ENCODE measurements around the gene CD4.

CD4 gene

DNA sequence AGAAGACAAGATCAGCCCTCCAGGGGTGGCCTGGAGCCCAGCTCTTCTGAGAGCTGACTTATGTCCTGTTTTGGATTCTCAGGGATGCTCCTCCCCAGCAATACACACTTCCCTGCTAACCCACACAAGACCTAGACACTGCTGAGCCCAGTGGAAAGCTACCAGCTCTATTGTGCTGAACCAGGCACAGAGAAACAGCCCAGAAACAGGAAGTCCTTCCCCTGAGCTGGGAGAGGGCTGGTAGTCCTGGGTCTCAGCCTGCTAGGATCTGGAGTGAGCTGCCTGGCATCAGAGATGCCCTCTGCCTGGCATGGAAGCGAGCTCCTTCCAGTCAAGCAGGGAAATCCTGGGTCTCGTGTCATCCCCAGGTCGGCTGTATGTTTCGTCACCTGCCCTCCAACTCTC is 18.2 kb upstream of the CD4 start:
- H3K27ac ChIP-seq: peak overlapping the region; percentile 97; the same call in 1 of the 2 replicates
- TF ChIP-seq, protein P1, sequence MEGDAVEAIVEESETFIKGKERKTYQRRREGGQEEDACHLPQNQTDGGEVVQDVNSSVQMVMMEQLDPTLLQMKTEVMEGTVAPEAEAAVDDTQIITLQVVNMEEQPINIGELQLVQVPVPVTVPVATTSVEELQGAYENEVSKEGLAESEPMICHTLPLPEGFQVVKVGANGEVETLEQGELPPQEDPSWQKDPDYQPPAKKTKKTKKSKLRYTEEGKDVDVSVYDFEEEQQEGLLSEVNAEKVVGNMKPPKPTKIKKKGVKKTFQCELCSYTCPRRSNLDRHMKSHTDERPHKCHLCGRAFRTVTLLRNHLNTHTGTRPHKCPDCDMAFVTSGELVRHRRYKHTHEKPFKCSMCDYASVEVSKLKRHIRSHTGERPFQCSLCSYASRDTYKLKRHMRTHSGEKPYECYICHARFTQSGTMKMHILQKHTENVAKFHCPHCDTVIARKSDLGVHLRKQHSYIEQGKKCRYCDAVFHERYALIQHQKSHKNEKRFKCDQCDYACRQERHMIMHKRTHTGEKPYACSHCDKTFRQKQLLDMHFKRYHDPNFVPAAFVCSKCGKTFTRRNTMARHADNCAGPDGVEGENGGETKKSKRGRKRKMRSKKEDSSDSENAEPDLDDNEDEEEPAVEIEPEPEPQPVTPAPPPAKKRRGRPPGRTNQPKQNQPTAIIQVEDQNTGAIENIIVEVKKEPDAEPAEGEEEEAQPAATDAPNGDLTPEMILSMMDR (conservative IDR thresholded peaks at IDR 0.05): no peak

- TF ChIP-seq, protein P1 (conservative IDR thresholded peaks at IDR 0.05): no peak
These were observed 17.6 kb upstream of the CD4 start for GRCh38 chr12:6771509-6772330.

DNA sequence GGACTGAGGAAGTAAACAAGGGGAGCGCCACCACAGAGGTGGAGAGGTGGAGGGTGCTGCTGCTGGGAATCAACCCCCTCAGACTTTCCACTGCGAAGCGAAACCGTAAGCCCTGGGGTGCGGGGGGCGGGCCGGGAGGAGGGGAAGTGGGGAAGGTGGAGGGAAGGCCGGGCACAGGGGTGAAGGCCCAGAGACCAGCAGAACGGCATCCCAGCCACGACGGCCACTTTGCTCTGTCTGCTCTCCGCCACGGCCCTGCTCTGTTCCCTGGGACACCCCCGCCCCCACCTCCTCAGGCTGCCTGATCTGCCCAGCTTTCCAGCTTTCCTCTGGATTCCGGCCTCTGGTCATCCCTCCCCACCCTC is 17.0 kb upstream of the CD4 start, which contains the start of gene LAG3:
Gene LAG3, plus strand, starts transcription at position 190 of the 365 bp plus-strand sequence. CDS start 333 bp downstream, outside the sequence.
- TF ChIP-seq, protein P1 (conservative IDR thresholded peaks at IDR 0.05): no peak

More at GRCh38 chr12:6771509-6772330, 17.6 kb upstream of the CD4 start:
- H3K27ac ChIP-seq: 0 out of 2 replicates have a peak overlapping the region, but pooled peaks have one; percentile 97

DNA sequence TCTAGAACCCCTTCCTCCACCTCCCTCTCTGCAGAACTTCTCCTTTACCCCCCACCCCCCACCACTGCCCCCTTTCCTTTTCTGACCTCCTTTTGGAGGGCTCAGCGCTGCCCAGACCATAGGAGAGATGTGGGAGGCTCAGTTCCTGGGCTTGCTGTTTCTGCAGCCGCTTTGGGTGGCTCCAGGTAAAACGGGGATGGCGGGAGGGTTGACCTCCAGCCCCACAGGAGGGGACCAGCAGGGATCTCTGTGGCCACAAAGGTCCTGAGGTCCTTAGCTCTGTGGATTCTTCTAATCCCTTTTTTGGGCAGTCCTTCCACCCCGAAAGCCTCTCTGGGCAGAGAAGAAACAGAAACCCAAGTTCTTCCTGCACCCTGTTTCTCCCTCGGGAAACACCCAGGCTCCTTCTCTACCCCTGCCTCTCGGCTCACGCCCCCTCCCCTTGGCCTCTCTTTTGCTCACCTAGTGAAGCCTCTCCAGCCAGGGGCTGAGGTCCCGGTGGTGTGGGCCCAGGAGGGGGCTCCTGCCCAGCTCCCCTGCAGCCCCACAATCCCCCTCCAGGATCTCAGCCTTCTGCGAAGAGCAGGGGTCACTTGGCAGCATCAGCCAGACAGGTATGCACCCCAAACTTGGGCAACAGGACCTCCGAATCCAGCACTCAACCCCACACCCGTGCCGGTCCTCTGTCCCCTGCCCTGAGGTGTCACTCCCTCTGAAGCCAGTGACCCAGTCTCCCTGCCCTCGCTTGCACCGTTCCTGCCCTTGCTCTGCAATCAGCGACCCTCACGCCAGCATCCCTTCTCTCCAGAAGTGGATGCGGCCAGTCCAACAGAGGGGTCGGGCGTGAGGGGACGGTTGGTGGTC is 16.4 kb upstream of the CD4 start:
- TF ChIP-seq, protein P1 (conservative IDR thresholded peaks at IDR 0.05): no peak

More for the DNA sequence above, 17.0 kb upstream of the CD4 start, which contains the start of gene LAG3:
- H3K27ac ChIP-seq: peak within 1 kb of the TSS; percentile 97

DNA sequence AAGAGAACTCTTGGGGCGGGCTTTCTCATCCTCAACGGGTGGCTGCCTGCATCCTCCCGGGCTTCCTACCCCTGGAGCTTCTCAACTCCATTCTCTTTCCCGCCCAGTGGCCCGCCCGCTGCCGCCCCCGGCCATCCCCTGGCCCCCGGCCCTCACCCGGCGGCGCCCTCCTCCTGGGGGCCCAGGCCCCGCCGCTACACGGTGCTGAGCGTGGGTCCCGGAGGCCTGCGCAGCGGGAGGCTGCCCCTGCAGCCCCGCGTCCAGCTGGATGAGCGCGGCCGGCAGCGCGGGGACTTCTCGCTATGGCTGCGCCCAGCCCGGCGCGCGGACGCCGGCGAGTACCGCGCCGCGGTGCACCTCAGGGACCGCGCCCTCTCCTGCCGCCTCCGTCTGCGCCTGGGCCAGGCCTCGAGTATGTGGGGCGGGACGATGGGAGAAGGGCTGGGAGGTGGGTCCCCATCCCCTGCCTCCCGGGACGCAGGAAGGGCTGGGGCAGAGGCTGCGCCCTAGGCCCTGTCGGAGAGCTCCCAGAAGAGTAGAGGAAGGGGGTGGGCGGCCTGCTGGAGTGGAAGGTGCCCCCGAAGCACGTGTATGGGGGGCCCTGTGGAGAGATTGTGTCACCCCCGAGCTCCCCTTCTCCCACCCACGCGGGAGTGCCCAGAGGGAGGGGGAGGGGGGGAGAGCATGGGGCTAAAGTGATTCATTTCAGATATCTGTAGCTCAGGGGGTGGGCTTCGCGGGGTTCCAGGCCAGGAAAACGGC is 15.6 kb upstream of the CD4 start:
- H3K27ac ChIP-seq: peak overlapping the region; percentile 87
- TF ChIP-seq, protein P1 (conservative IDR thresholded peaks at IDR 0.05): no peak

More for the DNA sequence above, 16.4 kb upstream of the CD4 start:
- peak overlapping the region; percentile 87 for H3K27ac ChIP-seq

DNA sequence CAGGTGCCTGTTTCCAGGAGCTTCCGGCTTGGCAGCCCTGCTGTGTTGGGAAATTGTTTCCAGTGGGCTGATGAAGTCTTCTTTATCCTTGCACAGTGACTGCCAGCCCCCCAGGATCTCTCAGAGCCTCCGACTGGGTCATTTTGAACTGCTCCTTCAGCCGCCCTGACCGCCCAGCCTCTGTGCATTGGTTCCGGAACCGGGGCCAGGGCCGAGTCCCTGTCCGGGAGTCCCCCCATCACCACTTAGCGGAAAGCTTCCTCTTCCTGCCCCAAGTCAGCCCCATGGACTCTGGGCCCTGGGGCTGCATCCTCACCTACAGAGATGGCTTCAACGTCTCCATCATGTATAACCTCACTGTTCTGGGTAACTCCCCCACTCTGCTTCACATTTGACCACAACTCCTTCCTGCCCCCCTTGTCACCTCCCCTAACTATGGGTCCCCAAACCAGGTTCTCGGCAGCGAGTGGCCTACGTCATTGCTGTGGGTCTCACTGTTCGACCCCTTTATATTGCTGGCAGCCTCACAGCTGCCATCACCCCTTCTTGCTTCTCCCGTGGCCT is 14.7 kb upstream of the CD4 start:
- TF ChIP-seq, protein P1 (conservative IDR thresholded peaks at IDR 0.05): no peak
- peak overlapping the region; percentile 87 for H3K27ac ChIP-seq

All from VCaP (cell line).